Type B pancreatic cell (in vitro differentiated cells): ENCODE results near the gene SPEM3. TPM values are rescaled to one million over a fixed set of nuclear protein-coding genes. Genes with fewer than 3 reads are reported as not detected.

Experiments
- DNase-seq: peaks from one replicate; pipeline ENCODE4 v3.0.0; 2021; ENCODE audit warnings: mixed read lengths; ENCODE audit not compliant: unreplicated experiment; ENCODE audit errors: extremely low spot score
- H3K27ac Mint-ChIP-seq: 2 replicates; pipeline ENCODE4 v1.8.0; 2021; ENCODE audit warnings: mild to moderate bottlenecking, mixed read lengths
- H3K27me3 Mint-ChIP-seq: 2 replicates; pipeline ENCODE4 v1.8.0; 2021; ENCODE audit warnings: mixed read lengths
- H3K36me3 Mint-ChIP-seq: 2 replicates; pipeline ENCODE4 v1.8.0; 2021; ENCODE audit warnings: mixed read lengths
- H3K4me1 Mint-ChIP-seq: one replicate; pipeline ENCODE4 v1.8.0; 2021; ENCODE audit warnings: mixed read lengths; ENCODE audit not compliant: unreplicated experiment
- H3K4me3 Mint-ChIP-seq: 2 replicates; pipeline ENCODE4 v1.8.0; 2021; ENCODE audit warnings: mild to moderate bottlenecking, mixed read lengths
- H3K9me3 Mint-ChIP-seq: 2 replicates; pipeline ENCODE4 v1.8.0; 2021; ENCODE audit warnings: mixed read lengths
- total RNA-seq: library from RNA; stranded (reverse); gene quantifications from 2 replicates; pipeline ENCODE4 v1.2.1, GENCODE V29; 2021; ENCODE audit warnings: low replicate concordance
- TF ChIP-seq, protein P1 (sequence below): fragments of 200-600 bp; sonication (generic); conservative IDR thresholded peaks from 2 replicates; pipeline ENCODE4 v1.5.0; 2021; ENCODE audit warnings: antibody characterized with exemption, mild to moderate bottlenecking

Gene SPEM3
- total RNA-seq, 1 donor from 2014 or later: not detected

DNA sequence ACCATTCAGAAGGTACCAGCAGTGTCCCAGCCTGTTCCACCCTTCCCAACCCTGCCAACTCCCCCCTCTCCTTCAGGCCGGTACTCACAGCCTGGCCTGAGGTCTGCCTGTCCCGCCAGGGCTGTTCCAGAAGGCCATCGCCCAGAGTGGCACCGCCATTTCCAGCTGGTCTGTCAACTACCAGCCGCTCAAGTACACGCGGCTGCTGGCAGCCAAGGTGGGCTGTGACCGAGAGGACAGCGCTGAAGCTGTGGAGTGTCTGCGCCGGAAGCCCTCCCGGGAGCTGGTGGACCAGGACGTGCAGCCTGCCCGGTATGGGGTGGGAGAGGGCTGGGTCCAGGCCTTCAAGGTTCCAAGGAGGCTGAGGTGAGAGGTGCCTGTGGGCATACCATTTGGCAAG lies 13.8 kb upstream of the SPEM3 start:
- H3K36me3 Mint-ChIP-seq: peaks cover 13% of the 10 kb centered on the region
- peaks cover 23% of the 10 kb centered on the region for H3K4me1 Mint-ChIP-seq
- no peak overlapping the region for H3K27ac Mint-ChIP-seq
- TF ChIP-seq, protein P1, sequence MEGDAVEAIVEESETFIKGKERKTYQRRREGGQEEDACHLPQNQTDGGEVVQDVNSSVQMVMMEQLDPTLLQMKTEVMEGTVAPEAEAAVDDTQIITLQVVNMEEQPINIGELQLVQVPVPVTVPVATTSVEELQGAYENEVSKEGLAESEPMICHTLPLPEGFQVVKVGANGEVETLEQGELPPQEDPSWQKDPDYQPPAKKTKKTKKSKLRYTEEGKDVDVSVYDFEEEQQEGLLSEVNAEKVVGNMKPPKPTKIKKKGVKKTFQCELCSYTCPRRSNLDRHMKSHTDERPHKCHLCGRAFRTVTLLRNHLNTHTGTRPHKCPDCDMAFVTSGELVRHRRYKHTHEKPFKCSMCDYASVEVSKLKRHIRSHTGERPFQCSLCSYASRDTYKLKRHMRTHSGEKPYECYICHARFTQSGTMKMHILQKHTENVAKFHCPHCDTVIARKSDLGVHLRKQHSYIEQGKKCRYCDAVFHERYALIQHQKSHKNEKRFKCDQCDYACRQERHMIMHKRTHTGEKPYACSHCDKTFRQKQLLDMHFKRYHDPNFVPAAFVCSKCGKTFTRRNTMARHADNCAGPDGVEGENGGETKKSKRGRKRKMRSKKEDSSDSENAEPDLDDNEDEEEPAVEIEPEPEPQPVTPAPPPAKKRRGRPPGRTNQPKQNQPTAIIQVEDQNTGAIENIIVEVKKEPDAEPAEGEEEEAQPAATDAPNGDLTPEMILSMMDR: no peak
- H3K4me3 Mint-ChIP-seq: no peak overlapping the region
- H3K27me3 Mint-ChIP-seq: no peaks in the 10 kb centered on the region
- no peak for DNase-seq
- H3K9me3 Mint-ChIP-seq: no peaks in the 10 kb centered on the region

DNA sequence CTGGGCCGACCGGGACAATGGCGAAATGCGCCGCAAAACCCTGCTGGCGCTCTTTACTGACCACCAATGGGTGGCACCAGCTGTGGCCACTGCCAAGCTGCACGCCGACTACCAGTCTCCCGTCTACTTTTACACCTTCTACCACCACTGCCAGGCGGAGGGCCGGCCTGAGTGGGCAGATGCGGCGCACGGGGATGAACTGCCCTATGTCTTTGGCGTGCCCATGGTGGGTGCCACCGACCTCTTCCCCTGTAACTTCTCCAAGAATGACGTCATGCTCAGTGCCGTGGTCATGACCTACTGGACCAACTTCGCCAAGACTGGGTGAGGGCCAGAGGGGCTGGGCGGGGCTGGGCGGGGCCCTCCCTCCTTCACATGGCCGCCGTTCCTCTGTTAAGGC lies 12.9 kb upstream of the SPEM3 start:
- H3K27me3 Mint-ChIP-seq: no peaks in the 10 kb centered on the region
- H3K36me3 Mint-ChIP-seq: peaks cover 9% of the 10 kb centered on the region
- TF ChIP-seq, protein P1: no peak
- H3K4me1 Mint-ChIP-seq: peaks cover 24% of the 10 kb centered on the region
- H3K27ac Mint-ChIP-seq: no peak overlapping the region
- DNase-seq: no peak
- H3K9me3 Mint-ChIP-seq: no peaks in the 10 kb centered on the region
- no peak overlapping the region for H3K4me3 Mint-ChIP-seq

DNA sequence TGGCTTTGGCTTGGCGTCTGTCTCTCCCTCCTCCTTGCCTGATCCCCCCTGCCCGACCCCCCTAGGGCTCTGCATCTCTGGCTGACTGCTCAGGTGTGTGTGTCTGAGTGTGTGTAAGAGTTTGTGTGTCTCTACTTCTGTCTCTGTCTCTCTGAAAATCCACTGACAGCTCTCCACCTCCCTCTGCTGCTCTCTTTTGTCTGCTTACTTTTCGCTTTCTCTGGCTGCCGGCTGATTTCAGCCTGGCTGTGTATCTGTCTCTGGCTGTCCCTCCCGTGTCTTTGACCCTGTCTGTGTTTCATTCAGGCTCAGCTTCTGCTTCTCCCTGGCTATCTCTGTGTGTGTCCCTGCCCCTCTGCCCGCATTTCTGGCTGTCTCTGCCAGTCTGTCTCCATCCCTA lies 12.3 kb upstream of the SPEM3 start:
- no peak overlapping the region for H3K4me3 Mint-ChIP-seq
- no peaks in the 10 kb centered on the region for H3K27me3 Mint-ChIP-seq
- peaks cover 24% of the 10 kb centered on the region for H3K4me1 Mint-ChIP-seq
- H3K9me3 Mint-ChIP-seq: no peaks in the 10 kb centered on the region
- TF ChIP-seq, protein P1: no peak
- peaks cover 9% of the 10 kb centered on the region for H3K36me3 Mint-ChIP-seq
- DNase-seq: no peak
- no peak overlapping the region for H3K27ac Mint-ChIP-seq

DNA sequence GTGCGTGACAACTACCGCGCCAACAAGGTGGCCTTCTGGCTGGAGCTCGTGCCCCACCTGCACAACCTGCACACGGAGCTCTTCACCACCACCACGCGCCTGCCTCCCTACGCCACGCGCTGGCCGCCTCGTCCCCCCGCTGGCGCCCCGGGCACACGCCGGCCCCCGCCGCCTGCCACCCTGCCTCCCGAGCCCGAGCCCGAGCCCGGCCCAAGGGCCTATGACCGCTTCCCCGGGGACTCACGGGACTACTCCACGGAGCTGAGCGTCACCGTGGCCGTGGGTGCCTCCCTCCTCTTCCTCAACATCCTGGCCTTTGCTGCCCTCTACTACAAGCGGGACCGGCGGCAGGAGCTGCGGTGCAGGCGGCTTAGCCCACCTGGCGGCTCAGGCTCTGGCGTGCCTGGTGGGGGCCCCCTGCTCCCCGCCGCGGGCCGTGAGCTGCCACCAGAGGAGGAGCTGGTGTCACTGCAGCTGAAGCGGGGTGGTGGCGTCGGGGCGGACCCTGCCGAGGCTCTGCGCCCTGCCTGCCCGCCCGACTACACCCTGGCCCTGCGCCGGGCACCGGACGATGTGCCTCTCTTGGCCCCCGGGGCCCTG lies 11.5 kb upstream of the SPEM3 start:
- no peak for DNase-seq
- H3K36me3 Mint-ChIP-seq: peaks cover 9% of the 10 kb centered on the region
- no peaks in the 10 kb centered on the region for H3K9me3 Mint-ChIP-seq
- no peak overlapping the region for H3K4me3 Mint-ChIP-seq
- H3K4me1 Mint-ChIP-seq: peaks cover 21% of the 10 kb centered on the region
- H3K27ac Mint-ChIP-seq: no peak overlapping the region
- TF ChIP-seq, protein P1: no peak
- no peaks in the 10 kb centered on the region for H3K27me3 Mint-ChIP-seq

DNA sequence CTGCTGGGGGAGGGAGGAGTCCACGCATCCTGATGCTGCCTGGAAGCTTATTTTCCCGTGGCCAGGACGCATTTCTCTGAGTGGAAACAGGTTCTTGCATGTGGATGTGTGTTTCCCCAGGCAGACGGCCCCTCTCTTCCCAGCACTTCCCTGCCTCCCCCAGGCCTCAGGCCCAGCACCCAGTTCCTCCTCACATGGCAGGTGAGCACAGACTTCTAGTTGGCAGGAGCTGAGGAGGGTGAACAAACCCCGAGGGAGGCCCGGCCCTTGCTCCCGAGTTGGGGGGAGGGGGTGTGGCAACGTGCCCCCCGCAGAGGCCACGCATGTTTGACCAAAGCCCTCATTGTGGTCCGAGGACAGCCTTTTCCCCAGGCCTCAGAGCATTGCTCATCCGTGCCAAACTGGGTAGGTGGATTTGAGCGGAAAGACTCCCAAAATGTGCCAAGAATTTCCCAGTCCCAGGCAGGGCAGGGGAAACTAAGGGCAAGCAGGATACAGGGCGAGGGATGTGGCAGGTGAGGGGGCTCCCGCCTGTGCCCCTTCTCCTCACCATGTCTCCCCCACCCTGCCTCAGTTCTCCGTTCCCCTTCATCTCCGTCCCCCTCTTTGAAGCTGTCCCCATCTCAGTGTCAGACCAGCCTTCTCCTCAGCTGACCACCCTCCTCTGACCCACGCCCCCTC lies 10.0 kb upstream of the SPEM3 start:
- Mint-ChIP-seq H3K4me1 (peaks cover 12% of the 10 kb centered on the region), H3K9me3 (no peaks in the 10 kb centered on the region), H3K4me3 (no peak overlapping the region), H3K27ac (no peak overlapping the region), H3K36me3 (peaks cover 7% of the 10 kb centered on the region), H3K27me3 (no peaks in the 10 kb centered on the region)
- TF ChIP-seq, protein P1: no peak
- DNase-seq: no peak
